ENCODE results near the gene KRT3.

Gene KRT3

DNA sequence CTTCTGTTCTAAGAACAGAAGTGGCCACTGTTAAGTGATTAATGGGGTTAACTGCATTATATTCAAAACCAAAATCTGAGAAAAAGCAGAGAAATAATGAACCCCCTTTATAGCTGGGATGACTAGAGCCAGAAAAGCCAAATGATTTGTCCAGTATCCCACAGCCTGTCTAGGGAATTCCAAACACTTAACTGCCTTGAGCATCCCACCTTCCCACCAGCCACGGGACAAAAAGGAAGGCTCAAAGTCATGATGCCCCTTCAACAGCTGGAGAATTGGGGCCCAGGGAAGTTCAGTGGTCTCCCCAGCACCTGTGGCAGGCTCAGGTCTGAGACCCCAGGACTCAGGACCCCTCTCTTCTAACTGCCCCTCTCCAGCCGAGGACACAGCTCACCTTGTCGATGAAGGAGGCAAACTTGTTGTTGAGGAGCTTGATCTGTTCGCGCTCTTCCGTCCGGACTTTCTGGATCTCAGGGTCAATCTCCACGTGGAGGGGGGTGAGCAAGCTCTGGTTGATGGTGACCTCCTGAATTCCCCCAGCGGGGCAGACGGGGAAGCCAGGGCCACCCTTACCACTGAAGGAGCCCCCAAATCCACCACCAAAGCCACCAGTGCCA, 17.4 kb upstream of the KRT3 start:
- DNase-seq = no peak

DNA sequence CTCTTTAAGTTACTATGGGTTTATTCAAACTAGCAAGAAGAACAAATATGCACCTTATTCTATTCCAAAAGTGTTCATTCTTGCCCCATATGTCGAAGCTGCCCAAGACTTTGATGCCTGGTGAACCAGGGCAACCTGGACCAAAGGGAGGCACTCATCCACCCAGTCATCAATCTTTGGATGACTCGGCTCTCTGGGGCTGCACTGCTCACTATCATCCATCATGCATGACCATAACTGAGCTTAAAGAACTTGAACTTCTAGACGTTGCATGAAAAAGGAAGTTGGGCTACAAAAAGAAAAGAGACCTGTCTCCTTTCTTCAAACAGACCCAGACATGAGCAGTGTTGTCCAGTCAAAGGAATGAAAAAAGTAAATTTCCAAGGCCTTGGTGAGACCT, 16.8 kb upstream of the KRT3 start:
- DNase-seq = no peak

DNA sequence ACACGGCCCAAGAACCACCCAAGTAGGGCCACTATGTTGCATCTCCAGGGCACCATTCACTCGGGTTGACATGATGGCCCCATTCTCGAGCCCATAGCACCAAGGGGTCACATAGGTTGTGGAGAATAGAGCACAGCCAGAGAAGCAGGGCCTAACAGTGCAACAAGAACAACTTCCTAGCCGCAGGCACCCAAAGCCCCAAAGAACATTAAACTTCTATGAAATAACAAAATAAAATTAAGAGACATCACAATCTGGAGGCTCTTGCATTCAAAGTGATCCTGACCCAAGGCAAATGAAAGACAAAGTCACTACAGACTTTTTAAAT, 16.1 kb upstream of the KRT3 start:
- DNase-seq = no peak

DNA sequence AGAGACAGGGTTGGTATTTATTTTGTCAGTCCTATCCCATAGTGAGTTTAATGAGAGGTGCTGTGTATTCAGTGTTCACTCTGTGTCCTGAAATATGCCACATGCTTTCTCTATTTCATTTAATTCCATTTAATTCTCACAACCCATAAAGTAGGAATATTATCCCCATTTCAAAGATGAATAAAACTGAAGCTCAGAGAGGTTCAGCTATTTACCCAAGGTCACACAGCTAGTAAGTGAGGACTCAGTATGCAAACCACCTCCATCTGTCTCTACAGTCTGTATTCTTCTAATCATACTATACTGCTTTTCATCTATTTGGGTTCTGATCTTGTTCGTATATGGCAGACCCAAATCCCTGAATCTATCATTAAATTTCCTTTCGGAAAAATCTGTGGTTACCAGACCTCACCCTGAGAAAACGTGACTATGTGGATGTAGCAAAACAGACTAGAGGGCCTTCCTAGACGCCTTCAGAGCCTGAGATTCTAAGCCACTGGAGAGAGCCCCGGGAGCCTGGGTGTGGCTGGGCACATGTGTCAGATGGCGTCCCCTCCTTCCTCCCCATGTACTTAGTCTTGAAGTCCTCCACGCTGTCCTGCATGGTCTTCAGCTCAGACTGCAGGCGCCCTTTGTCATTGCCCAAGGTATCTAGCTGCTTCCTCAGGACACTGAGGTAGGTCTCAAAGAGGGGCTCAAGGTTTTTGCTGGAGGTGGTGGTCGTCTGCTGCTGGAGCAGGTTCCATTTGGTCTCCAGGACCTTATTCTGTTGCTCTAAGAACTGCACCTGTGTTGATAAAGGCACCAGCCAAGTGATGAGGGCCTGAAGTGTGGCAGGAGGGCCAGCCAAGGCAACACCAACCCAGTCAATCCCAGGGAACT, 15.5 kb upstream of the KRT3 start:
- DNase-seq = no peak

DNA sequence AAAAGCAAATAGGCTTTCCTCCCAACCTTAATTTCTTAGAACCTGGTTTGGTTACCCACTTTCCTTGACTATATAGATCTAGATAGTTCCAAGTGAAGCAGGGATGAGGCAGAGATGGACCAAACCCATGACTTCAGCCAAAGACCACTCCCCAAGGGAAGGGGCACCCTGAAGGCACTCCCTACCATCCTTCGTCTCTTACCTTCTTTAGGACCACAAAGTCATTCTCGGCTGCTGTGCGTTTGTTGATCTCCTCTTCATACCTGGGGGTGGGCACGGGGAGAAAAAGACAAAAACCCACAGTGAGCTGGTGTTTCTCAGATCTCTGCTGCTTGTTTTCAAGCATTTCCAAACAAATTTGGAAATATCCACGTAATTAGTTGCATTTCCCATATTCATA, 14.6 kb upstream of the KRT3 start:
- DNase-seq = no peak

DNA sequence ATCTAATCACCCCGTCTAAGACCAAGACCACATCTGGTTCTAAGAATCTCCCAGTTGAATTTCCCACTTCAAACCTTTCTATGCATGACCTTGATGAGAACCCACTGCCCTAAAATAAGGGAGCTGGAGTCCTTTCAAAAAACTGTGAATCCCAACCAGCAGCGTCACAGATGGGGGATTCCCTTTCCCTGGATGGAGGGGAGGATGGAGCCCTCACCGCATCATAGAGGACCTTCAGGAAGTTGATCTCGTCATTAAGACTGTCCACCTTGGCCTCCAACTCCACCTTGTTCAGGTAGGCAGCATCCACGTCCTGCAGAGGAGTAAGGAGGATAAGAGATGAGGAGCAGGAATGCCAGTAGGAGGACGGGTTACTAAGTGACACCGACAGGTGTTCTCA, 13.2 kb upstream of the KRT3 start:
- DNase-seq = no peak

DNA sequence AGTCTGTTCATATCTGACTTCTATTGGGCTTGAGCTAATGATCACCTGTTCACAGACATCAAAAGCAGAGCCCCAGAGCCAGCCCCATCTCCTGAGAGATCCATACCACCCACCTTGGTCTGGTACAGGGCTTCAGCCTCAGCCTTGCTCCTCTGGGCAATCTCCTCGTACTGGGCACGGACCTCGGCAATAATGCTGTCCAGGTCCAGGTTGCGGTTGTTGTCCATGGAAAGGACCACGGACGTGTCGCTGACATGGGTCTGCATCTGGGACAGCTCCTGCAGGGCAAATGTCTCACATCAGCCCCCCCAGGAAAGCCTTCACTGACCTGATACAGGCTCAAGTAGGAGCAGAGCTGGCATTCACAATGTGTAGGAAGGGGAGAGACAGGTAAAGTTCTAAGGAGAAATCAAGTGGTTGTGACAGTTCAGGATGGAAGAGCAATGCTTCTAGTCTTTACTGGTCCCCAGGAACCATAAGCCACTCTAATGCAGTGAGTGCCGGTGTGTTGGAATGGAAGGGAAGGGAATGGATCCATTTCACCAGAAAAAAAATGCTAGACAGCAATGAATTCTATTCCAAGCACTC, 12.8 kb upstream of the KRT3 start:
- DNase-seq = no peak

DNA sequence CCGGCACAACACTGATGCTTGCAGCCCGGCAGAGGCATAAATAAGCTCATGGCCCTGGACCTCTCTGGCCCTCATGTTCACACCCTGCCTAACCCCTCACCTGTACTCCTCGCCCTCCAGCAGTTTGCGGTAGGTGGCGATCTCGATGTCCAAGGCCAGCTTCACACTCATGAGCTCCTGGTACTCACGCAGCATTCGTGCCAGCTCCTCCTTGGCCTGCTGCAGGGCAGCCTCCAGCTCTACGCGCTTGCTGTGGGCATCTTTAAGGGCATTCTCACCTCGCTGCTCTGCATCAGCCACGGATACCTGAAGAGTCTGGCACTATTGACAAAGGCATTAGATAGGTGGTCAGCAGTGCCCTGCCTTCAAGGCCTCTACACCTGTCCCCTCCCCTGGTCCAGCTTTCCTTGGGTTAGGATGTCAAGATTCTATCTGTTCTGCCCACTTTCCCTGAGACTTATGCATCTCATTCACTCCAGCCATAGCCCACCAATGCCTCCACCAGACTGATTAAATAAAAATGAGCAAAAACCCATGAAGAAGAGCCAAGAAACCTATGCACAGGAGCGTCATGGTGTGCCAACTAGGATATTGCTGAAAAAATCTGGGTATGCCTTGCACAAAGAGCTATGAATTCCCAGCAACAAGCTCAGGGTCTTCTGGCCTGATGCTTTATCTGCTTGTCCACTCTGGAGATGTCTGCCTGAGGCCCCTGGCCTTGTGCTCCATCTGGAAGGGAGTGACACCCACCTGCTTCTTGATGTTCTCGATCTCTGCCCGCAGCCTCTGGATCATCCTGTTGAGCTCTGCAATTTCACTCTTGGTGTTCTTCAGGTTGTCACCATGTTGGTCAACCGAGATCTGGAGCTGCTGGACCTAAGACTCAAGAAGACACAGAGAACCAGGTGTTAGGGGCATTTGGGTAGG, 11.9 kb upstream of the KRT3 start:
- no peak for DNase-seq

DNA sequence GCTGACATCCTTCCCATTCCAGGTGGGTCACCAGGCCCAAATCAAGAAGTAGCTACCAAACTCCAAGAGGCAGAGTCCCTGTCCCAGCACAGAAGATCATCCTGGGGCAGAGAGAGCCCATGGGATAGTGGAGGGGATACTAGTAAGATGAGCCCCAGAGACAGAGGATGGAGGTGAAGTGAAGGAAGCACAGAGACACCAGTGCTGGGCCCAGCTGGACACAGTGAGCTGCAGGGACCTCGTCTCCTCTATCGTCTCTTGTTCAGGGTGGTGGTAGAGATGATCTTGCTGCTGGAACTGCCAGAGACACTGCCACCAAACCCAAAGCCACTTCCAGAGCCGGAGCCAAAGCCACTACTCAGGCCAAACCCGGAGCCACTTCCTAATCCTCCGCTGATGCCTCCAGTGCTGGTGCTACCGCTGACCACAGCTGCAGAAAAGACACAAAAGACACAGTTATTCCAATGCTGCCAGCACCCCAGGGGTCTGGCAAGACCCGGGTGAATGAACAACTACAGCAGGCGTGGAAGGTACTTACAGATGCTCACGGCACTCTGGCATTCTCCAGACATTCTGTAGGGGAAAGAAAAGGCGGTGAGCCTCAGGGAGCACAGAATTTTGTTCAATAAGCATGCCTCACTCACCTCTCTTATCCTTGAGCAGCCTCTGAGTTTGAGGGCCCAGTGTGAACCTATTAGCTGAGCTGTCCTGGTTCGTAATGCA, 11.1 kb upstream of the KRT3 start:
- DNase-seq = peak; percentile 30

DNA sequence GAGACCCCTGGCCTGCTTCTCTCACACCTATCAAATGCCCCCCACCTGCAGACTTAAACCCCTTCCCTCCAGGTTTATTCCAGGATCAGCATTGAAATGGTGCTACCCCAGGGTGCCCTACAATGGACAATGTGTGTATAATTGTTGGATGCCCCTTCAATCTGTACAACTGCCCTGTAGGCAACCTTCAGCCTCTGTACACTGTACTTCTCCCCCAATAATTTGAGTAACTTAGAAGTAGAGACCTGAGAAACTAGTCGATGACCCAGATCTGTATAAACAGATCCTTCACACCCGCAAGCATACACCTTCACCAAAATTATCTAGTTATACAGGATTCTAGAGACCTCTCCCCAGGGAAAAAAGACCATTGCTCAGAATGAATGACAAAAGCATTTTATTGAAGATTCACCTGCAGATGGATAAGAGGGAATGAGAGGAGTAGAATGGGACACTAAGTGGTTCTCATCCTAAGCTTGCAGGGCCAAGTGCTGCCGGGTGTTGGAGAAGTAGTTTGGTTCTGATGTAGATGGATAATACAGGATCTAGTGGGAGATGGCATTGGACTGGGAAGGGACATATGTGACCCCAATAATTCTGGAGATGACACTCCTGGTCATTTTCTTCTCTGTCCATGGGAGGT, 10.4 kb upstream of the KRT3 start:
- no peak for DNase-seq

DNA sequence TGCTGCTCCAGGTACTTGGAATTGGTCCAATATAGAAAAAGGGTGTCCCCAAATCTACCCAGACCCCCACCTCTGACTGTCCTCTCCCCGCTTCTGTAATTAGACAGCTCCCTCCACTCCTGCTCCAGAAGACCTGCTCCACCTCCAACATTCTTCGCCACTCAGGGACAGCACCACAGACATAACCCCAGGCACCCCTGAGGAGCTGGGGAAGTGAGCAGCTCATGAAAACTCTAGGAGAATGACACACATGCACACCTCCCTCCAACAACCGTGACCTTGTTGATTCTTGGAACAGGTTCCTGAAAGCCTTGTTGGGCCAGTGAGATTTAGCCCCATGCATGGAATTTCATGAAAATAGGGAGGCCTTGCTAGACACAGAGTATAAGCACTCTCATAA, 9.8 kb upstream of the KRT3 start:
- no peak for DNase-seq

DNA sequence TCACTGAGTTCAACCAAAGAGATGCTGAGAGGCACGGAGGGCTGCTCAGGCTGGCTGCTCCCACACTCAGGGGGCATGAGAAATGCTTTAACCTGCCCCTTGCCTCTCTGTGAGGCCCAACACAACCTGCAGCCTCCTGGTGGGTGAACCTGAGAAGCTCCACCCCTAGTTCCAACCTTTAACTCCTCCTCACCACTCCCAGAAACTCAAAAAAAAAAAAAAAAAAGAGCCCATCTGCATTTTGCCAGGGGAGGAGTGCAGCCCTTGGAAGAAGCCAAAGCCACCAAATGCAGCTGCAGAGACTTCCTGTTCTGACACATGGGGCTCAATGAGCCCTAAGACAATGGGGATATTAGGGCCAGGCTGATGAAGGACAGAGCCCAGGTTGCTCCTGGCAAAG, 9.1 kb upstream of the KRT3 start:
- DNase-seq = no peak

DNA sequence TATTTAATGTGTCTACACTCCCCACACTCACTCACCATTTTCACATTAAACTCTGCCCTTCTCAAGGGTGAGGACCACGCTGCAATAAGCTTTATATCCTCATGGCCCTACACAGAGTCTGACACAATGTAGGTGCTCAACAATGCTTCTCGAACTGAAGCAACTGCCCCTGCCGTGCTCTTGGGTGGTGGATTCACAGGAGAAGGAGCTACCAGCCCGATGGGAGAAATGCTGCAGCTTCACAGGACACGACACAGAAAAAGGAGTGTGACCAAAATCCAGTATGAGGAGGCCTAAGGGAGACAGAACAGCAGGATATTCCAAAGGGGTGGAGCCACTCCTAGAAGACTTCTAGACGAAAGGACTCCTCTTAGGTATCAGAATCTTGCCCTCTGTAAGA, 6.5 kb upstream of the KRT3 start:
- DNase-seq = no peak

DNA sequence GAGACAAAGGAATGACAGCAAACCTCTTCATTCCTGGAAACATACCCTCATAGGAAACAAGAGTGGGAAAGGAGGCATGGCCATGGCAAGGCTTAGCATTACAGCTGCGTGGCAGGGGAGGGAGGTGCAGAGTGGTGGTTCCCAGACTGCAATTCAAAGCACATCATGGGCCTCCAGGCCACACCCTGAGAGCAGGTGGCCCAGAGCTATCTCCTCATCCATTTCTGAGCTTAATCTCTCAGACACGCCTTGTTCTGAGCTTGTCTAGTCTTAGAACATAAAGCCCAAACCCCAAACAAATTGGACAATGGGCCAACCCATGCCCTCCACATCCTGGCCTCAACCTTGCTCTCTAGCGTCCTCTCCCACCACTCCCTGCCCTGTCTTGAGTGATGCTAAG, 5.9 kb upstream of the KRT3 start:
- DNase-seq = no peak

DNA sequence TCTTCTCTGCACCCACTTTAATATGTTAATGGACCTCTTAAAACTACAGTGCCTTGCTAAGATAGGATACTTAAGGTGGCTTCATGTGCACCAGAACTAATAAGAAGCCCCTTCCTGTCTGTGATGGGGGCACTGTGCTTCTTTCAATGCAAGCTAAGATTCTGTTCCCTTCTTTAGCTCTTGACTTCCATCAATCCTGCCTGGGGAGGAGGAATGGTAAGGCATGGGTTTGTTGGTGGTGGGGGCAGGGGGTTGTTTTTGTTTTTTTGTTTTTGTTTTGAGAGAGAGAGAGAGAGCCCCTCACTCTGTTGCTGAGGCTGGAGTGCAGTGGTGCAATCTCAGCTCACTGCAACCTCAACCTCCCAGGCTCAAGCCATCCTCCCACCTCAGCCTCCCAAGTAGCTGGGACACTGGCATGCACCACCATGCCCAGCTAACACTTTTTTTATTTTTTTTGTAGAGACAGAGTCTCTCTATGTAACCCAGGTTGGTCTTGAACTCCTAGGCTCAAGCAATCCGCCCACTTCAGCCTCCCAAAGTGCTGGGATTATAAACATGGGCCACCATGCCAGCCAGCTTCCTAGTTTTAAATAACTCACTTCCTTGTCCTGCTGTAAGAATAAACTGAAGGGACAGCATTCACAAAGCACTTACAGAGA, 4.5 kb upstream of the KRT3 start:
- DNase-seq = no peak

DNA sequence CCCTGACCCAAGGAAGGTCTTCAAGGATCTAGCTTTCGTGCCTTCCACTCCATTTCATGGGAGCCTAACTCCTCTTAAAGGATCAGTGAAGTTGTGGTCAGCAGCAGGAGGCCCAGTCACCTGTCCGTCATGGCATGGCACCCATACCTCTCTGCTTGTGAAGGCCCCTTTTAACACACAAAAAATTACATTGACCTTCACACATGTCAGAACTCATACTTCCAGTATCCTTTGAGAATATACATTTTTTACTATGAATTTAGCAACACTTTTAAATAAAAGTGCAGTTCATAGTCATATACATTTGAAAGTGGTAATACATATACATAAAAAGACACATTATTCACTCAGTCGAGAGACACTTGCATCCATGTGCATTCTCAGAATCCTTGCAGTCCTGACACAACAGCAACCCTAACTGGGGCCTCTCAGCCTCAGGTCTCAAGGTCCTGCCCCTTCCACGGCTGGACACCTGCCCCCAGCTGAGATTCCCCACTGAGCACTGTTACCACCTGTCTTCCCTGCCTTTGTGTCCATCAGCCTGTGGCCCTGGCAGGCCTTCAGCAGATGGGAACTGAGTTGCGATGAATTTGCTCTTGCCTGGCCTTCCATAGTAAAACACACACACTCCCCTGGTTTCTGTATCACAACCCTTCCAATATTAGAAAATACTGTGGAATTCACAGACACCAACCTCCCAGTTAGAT, 3.7 kb upstream of the KRT3 start:
- DNase-seq = no peak

DNA sequence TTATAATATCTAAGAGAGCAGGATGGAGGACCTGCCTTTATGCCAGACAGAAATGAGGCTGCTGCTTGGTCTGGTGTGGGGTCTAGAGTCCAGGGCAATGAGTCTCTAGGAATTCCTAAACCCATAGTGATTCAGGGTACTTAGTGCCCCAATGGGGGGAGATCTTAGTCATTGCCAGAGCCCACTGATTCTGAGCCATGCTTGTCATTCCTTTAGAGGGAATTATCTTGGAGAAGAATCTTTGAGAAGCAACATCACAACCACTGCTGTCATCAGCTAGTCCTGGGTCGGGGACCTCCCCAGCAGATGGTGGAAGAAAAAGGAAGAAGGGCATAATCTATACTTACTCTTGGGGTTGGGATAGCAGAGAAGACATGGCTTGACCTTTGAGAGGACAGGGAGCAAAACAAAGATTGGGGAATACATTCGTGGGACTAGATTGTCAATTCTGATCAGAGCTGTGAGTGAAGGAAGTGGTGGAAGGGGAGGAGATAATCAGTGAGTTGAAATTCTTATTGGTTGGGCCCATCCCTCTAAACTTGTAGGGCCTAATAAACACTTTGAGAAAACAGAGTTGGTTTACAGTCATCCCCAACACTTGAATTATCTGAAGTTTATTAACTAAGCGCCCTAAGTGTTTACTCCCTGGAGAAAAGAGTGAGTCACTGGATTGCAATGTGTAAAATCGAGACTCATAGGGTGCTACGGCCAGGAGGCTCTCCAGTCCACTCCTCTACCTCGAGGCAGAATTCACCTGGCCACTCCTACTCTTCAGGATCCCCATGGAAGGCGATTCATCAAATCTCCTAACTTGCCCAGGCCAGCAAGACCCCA, 3.0 kb upstream of the KRT3 start:
- no peak for DNase-seq

DNA sequence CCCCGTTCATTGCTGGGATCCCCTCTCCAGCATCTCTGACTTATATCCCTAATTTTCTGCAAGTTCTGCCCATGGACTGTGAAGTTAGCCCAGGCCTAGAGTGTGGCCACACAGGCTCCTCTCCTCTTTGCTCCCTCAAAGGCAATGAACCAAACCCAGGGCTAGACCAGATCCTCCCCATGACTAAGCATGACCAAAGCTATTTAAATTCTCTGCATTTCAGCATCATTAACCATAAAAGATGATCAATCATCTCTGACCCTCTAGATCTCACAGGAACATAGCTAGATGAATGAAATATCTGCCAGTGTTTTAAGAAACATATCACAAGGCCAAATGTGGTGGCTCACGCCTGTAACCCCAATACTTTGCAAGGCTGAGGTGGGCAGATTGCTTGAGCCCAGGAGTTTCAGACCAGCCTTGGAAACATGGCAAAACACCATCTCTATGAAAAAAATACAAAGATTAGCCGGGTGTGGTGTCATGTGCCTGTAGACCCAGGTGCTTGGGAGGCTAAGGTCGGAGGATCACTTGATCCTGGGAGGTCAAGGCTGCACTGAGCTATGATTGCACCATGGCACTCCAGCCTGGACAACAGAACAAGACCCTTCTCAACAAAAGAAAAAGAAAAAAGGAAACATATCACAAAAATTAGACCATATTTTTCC, 2.2 kb upstream of the KRT3 start:
- DNase-seq = no peak

DNA sequence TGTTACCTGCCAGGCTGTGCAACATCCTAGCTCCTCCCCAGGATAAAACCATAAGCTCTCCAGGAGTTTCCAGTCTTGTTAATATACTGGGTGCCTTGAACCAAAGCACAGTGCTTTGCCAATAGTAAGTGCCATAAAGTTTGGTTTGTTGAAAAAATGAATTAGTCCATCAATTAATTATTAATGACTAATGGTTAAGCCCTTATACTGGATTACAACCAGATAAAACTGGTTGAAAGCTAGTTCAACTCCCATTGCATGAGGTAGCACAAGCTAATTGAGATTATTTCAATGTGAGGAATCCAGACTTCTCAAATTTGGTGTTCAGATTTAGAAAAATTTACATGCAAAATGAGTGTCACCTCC, 1.6 kb upstream of the KRT3 start:
- DNase-seq = no peak
